HepG2 (cell line): ENCODE results near the gene ZNF285. TPM values are rescaled to one million over a fixed set of nuclear protein-coding genes. Genes with fewer than 3 reads are reported as not detected.

Source experiments
- ZIK1 ChIP-seq: sonication (generic); formaldehyde crosslinking; IDR thresholded peaks from 2 replicates; pipeline ENCODE4 v1.5.0; 2020; ENCODE audit warnings: mild to moderate bottlenecking, low read depth, missing genetic modification reagents, borderline replicate concordance
- ZNF24 ChIP-seq: fragments of 450-650 bp; IDR thresholded peaks from 2 replicates; pipeline ENCODE4 v1.6.1; 2017; ENCODE audit warnings: antibody characterized with exemption, mild to moderate bottlenecking
- polyA plus RNA-seq, 8 experiments: library from polyadenylated mRNA; depleted of rRNA in 3 of 8; stranded (reverse) in 7 of 8; unstranded in 1 of 8; fragments of >200 nt; fragmentation: Illumina TruSeq in 4 of 8; extraction: Trizol in 4 of 8; gene quantifications; 2 replicates each; pipeline versions ENCODE4 v1.2.1 to v1.2.3, GENCODE V29; 2011 to 2016; ENCODE audit warnings: low read depth in 4 of 8, missing spikeins in 1 of 8, mixed read lengths in 1 of 8; ENCODE audit not compliant: insufficient read depth in 1 of 8
- total RNA-seq, 5 experiments: library from RNA; depleted of rRNA; stranded (reverse); fragments of >200 nt; fragmentation: Illumina TruSeq; extraction: Trizol; gene quantifications; 2 replicates each; pipeline ENCODE4 v1.2.3, GENCODE V29; 2016; ENCODE audit warnings: low read depth in 1 of 5
- TF ChIP-seq, protein P1 (sequence below): sonication (generic); formaldehyde crosslinking; IDR thresholded peaks from 2 replicates; pipeline ENCODE4 v1.5.0; 2020; ENCODE audit warnings: mild to moderate bottlenecking, missing genetic modification reagents
- TF ChIP-seq, protein P2 (sequence below): sonication (generic); formaldehyde crosslinking; IDR thresholded peaks from 2 replicates; pipeline ENCODE4 v1.4.0; 2020; ENCODE audit warnings: missing genetic modification reagents, low read depth, mild to moderate bottlenecking, borderline replicate concordance
- TF ChIP-seq, protein P3 (sequence below): sonication (generic); formaldehyde crosslinking; IDR thresholded peaks from 2 replicates; pipeline ENCODE4 v1.8.1; 2023; ENCODE audit warnings: mild to moderate bottlenecking, missing genetic modification reagents
- TF ChIP-seq, protein P4 (sequence below), 2 experiments: fragments of 450-650 bp in 1 of 2; sonication (generic) in 1 of 2; formaldehyde crosslinking; IDR thresholded peaks; 2 replicates each; pipeline versions ENCODE4 v1.5.0 to v1.8.0; 2020 to 2022; ENCODE audit warnings: mild to moderate bottlenecking in 1 of 2, missing genetic modification reagents in 1 of 2

Gene ZNF285
- total and polyA plus RNA-seq, 2 of the 13 experiments (the other 11 are each of a cell fraction or from before 2014, with no cell fraction given), result 0.82 to 1.7 TPM

DNA sequence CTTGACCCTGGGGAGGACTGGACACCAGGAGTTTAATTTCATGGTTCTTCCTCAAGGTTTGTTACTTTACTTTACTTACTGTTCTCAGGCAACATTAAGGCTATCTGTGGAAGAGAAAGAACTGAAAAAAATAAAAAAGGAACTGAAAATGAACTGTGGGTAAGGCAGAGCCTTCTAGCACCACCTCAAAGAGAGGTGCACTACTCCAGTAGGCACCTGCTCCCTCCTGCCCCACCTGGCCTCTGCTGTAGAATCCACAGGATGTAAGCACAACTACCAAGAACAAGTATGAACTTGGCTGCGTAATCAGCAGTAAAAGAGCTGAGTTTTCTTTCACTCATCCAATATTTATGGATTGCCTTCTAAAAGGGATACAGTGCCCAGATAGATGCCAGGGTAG is 57.2 kb downstream of the ZNF285 start (continued):
- TF ChIP-seq, protein P1, sequence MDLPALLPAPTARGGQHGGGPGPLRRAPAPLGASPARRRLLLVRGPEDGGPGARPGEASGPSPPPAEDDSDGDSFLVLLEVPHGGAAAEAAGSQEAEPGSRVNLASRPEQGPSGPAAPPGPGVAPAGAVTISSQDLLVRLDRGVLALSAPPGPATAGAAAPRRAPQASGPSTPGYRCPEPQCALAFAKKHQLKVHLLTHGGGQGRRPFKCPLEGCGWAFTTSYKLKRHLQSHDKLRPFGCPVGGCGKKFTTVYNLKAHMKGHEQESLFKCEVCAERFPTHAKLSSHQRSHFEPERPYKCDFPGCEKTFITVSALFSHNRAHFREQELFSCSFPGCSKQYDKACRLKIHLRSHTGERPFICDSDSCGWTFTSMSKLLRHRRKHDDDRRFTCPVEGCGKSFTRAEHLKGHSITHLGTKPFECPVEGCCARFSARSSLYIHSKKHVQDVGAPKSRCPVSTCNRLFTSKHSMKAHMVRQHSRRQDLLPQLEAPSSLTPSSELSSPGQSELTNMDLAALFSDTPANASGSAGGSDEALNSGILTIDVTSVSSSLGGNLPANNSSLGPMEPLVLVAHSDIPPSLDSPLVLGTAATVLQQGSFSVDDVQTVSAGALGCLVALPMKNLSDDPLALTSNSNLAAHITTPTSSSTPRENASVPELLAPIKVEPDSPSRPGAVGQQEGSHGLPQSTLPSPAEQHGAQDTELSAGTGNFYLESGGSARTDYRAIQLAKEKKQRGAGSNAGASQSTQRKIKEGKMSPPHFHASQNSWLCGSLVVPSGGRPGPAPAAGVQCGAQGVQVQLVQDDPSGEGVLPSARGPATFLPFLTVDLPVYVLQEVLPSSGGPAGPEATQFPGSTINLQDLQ (CRISPR knock-in tag), result no peak
- TF ChIP-seq, protein P2, sequence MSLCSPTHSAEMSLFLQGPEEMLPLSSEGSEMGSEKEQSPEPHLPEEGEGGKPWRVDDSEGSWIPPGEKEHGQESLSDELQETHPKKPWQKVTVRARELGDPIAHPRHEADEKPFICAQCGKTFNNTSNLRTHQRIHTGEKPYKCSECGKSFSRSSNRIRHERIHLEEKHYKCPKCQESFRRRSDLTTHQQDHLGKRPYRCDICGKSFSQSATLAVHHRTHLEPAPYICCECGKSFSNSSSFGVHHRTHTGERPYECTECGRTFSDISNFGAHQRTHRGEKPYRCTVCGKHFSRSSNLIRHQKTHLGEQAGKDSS (CRISPR knock-in tag), result no peak
- TF ChIP-seq ZIK1 (CRISPR knock-in tag), result no peak
- TF ChIP-seq, protein P3, sequence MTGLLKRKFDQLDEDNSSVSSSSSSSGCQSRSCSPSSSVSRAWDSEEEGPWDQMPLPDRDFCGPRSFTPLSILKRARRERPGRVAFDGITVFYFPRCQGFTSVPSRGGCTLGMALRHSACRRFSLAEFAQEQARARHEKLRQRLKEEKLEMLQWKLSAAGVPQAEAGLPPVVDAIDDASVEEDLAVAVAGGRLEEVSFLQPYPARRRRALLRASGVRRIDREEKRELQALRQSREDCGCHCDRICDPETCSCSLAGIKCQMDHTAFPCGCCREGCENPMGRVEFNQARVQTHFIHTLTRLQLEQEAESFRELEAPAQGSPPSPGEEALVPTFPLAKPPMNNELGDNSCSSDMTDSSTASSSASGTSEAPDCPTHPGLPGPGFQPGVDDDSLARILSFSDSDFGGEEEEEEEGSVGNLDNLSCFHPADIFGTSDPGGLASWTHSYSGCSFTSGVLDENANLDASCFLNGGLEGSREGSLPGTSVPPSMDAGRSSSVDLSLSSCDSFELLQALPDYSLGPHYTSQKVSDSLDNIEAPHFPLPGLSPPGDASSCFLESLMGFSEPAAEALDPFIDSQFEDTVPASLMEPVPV (CRISPR knock-in tag), result no peak
- TF ChIP-seq, protein P4, sequence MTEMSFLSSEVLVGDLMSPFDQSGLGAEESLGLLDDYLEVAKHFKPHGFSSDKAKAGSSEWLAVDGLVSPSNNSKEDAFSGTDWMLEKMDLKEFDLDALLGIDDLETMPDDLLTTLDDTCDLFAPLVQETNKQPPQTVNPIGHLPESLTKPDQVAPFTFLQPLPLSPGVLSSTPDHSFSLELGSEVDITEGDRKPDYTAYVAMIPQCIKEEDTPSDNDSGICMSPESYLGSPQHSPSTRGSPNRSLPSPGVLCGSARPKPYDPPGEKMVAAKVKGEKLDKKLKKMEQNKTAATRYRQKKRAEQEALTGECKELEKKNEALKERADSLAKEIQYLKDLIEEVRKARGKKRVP (CRISPR knock-in tag; IDR thresholded peaks at IDR 0.05), result no peak
- no peak for TF ChIP-seq ZNF24
- TF ChIP-seq, all 625 proteins: peak for 0
